ENCODE results near the gene CPNE2.

Gene CPNE2

DNA sequence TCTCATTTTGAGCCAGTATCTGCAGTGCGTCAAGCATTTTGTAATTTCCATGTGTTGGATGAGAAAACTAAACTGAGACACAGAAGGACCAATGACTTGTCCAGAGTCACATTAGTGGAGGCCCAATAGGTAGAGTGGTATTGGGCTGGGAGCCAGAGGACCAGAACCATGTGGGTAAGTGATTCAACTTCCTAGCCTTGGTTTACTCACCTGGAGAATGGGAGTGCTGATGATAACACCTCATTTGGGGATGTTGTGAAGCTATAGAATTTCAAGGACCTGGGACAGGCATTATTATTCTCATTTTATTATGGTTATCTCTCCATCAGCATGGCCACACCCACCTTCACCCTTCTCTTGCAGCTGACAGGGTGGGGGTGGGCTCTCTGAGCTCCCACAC is 8.1 kb downstream of the CPNE2 start:
- no peak for DNase-seq (ENCODE audit: extremely low spot score)
- ChIA-PET POLR2A (no interaction called here), CTCF (interaction anchor here (1.2 to 5.9 kb wide), 6 partner anchors 8 to 50 kb away, joined by 4 to 39 read pairs (median 6); partner anchors contain the start of gene CPNE2)
- TF ChIP-seq, protein P1, sequence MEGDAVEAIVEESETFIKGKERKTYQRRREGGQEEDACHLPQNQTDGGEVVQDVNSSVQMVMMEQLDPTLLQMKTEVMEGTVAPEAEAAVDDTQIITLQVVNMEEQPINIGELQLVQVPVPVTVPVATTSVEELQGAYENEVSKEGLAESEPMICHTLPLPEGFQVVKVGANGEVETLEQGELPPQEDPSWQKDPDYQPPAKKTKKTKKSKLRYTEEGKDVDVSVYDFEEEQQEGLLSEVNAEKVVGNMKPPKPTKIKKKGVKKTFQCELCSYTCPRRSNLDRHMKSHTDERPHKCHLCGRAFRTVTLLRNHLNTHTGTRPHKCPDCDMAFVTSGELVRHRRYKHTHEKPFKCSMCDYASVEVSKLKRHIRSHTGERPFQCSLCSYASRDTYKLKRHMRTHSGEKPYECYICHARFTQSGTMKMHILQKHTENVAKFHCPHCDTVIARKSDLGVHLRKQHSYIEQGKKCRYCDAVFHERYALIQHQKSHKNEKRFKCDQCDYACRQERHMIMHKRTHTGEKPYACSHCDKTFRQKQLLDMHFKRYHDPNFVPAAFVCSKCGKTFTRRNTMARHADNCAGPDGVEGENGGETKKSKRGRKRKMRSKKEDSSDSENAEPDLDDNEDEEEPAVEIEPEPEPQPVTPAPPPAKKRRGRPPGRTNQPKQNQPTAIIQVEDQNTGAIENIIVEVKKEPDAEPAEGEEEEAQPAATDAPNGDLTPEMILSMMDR (IDR thresholded peaks at IDR 0.05; ENCODE audit: control extremely low read depth, extremely low read depth, low read depth, missing control alignments) = no peak

- ChIA-PET POLR2A (no interaction called here), CTCF (interaction anchor here (0.9 to 5.9 kb wide), 4 partner anchors 11 to 36 kb away, joined by 3 to 39 read pairs (median 20); partner anchors contain the start of gene CPNE2)
- TF ChIP-seq, protein P1 (IDR thresholded peaks at IDR 0.05; ENCODE audit: control extremely low read depth, extremely low read depth, low read depth, missing control alignments) = no peak
- no peak for DNase-seq (ENCODE audit: extremely low spot score)
Measured at GRCh38 chr16:57102888-57103851, 10.8 kb downstream of the CPNE2 start.

DNA sequence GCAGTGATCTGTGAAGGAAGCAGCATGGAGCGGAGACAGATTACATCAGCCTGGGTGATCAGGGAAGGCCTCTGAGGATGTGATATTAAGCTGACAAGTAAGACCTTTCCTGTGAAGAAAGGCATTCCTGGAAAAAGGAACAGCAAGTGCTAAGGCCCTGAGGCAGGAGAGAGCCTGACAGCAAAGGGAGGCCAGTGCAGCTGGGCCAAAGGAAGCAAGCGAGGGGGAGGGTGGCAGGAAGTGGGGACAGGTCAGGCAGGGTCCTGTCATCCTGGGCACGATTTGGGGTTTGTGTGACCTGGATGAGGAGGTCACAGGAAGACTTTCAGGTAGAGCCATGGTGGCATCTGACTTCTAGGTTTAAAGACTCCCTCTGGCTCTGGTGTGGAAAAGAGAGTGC is 12.3 kb downstream of the CPNE2 start:
- CTCF ChIA-PET = interaction anchor here (0.9 to 5.9 kb wide), 4 partner anchors 9 to 21 kb away, joined by 3 to 39 read pairs (median 16); partner anchors contain the start of gene CPNE2
- DNase-seq (ENCODE audit: extremely low spot score) = no peak
- TF ChIP-seq, protein P1 (IDR thresholded peaks at IDR 0.05; ENCODE audit: control extremely low read depth, extremely low read depth, low read depth, missing control alignments) = no peak
- POLR2A ChIA-PET = interaction anchor here (0.9 kb wide), 1 partner anchor 8 kb away, joined by 3 read pairs; no protein-coding TSS in a partner anchor

GRCh38 chr16:57105184-57105583 is 12.8 kb downstream of the CPNE2 start:
- DNase-seq (ENCODE audit: extremely low spot score) = no peak
- POLR2A ChIA-PET = interaction anchor here (0.9 kb wide), 1 partner anchor 9 kb away, joined by 3 read pairs; no protein-coding TSS in a partner anchor
- CTCF ChIA-PET = interaction anchor here (0.9 to 3.9 kb wide), 4 partner anchors 9 to 14 kb away, joined by 3 to 23 read pairs (median 6); partner anchors contain the start of gene CPNE2
- TF ChIP-seq, protein P1 (IDR thresholded peaks at IDR 0.05; ENCODE audit: control extremely low read depth, extremely low read depth, low read depth, missing control alignments) = no peak

DNA sequence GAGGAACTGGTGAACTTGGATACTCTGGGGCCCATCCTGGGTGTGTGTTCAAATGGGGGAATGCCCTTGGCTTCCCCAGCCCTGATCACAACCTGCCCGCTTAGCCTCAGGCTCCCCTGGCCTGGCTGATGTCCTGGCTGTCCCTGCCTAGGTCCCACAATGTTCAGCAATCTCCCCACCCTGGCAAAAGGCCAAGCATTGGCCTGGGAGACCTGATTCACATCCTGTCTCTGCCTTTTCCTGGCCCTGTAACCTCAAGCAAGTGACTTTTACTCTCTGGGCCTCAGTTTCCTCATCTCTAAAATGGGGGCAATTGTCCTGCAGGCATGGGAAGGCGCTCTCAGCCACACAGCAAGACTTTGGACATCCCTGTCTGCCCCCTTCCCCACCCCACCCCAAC is 14.4 kb downstream of the CPNE2 start:
- TF ChIP-seq, protein P1 (IDR thresholded peaks at IDR 0.05; ENCODE audit: control extremely low read depth, extremely low read depth, low read depth, missing control alignments) = no peak
- no peak for DNase-seq (ENCODE audit: extremely low spot score)
- POLR2A ChIA-PET = interaction anchor here (0.7 to 1.2 kb wide), 2 partner anchors 14 to 21 kb away, joined by 3 to 4 read pairs; partner anchors contain the start of gene CPNE2
- CTCF ChIA-PET = interaction anchor here (1.2 to 3.9 kb wide), 6 partner anchors 11 to 68 kb away, joined by 3 to 23 read pairs (median 4); partner anchors contain the start of gene CPNE2

- TF ChIP-seq, protein P1 (IDR thresholded peaks at IDR 0.05; ENCODE audit: control extremely low read depth, extremely low read depth, low read depth, missing control alignments) = no peak
- ChIA-PET CTCF (interaction anchor here (1.4 to 3.9 kb wide), 3 partner anchors 14 to 41 kb away, joined by 3 to 23 read pairs (median 4); partner anchors contain the start of gene CPNE2), POLR2A (interaction anchor here (0.7 to 1.2 kb wide), 3 partner anchors 15 to 519 kb away, joined by 3 to 4 read pairs (median 4); partner anchors contain the start of gene CPNE2)
- no peak for DNase-seq (ENCODE audit: extremely low spot score)
Measured at GRCh38 chr16:57107321-57107922, 15.0 kb downstream of the CPNE2 start.

Measured in GM10248 (cell line).